Measurements from ENCODE around the gene SUGCT. TPM values are rescaled to one million over a fixed set of nuclear protein-coding genes. Genes with fewer than 3 reads are reported as not detected.

Gene SUGCT
- total RNA-seq, 1 experiment from 2014 or later = 9.9 TPM

DNA sequence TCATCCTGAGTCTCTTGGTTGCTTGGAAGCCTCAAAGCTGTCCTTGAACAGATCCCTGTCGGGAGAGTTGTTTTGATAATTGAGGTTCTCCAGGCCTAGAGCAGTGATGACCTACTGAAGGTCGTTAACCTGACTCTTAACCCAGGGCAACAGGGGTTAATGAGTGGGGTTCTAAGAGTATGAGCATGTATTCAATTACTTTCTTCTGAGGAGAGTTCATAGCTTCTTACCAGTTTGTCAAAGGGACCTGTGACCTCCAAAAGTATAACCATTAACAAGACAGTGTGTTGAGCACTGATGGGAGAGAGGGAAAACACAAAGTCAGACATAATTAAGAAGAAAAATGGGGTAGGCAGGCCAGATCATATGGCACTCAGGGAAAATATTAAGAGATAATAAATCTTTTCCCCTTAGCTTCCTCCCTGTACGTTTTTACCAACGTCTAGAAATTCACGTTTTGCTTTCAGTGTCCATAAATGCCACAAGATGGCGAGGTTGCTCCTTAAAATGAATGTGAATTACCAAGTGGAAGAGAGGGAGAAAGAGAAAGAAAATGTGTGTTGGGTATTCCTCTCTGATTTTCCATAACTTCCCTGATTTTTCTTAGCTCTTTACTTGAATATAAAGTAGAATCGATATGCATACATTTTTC lies 97.6 kb downstream of the SUGCT start:
- Mint-ChIP-seq H3K4me3 (ENCODE audit: unreplicated experiment) (no peak overlapping the region), H3K27me3 (ENCODE audit: insufficient read depth, unreplicated experiment) (no peaks in the 10 kb centered on the region), H3K4me1 (ENCODE audit: low read depth, unreplicated experiment) (no peaks in the 10 kb centered on the region), H3K36me3 (ENCODE audit: insufficient read depth, unreplicated experiment) (no peaks in the 10 kb centered on the region), H3K27ac (ENCODE audit: unreplicated experiment) (no peak overlapping the region), H3K9me3 (ENCODE audit: unreplicated experiment) (no peaks in the 10 kb centered on the region)
- ChIA-PET CTCF (interaction anchor here (0.6 to 1.8 kb wide), 5 partner anchors 21 to 1473 kb away, joined by 3 to 8 read pairs (median 6); no protein-coding TSS in a partner anchor), POLR2A (no interaction called here)
- peak in 1 of 2 experiments; percentile 42 for DNase-seq
- no peaks in the 10 kb centered on the region for H3K27me3 ChIP-seq (replicated peaks; ENCODE audit: control insufficient read depth, insufficient read depth, low read length)
- no TSS peak for BruUV-seq (replicated peaks)
- H3K36me3 ChIP-seq (ENCODE audit: control insufficient read depth, insufficient read depth, low read length) = no peaks in the 10 kb centered on the region
- TF ChIP-seq CTCF (IDR thresholded peaks at IDR 0.05; ENCODE audit: insufficient read depth in 1 of 2, low read depth in 1 of 2, low read length in 1 of 2, severe bottlenecking in 1 of 2, unreplicated experiment in 1 of 2) = peak; percentile 52 to 60
- H3K9me3 ChIP-seq = no peaks in the 10 kb centered on the region
- intact Hi-C loops (cut with micrococcal nuclease; ENCODE audit: unreplicated experiment) = loop anchor here (2.0 to 10.0 kb wide), 4 partner anchors 96 to 1500 kb away; no protein-coding TSS in a partner anchor
- no peak overlapping the region for H3K4me3 ChIP-seq (ENCODE audit: low read depth, low read length)
- peaks cover 7% of the 10 kb centered on the region; the same call in 1 of the 2 replicates for H3K4me1 ChIP-seq

DNA sequence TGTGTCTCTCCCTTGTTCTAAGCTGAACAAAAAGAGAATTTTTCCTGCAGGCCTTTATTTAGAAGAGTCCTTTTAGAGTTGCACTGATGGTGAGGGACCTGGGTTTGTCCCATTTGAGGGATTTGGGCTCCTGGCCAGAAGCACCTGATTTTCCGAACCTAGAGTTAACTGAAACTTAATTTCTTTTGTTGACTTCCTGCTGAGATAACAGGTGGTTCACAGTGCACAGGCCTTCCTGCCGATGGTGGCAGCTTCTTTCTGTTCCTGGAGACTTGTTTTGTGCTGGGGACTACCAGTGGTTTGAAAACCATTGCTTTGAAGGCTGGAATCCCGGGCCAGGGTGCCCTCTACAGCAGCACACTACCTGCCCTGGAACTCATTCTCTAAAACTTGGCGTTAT lies 99.2 kb downstream of the SUGCT start:
- intact Hi-C loops (cut with micrococcal nuclease; ENCODE audit: unreplicated experiment) = loop anchor here (10.0 kb wide), 1 partner anchor 371 kb away; no protein-coding TSS in a partner anchor
- no TSS peak for BruUV-seq (replicated peaks)

DNA sequence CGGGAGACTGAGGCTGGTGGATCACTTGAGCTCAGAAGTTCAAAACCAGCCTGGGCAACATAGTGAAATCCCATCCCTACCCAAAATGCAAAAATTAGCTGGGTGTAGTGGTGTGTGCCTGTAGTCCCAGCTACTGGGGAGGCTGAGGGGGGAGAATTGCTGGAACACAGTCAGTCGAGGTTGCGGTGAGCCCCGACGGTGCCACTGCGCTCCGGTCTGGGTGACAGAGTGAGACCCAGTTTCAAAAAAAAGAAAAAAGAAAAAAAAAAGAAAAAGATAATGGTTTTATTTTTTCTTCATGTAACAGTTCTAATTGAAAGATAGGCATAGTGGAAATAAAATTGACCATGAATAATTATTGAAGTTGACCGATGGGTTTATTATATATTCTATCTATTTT lies 99.9 kb downstream of the SUGCT start:
- intact Hi-C loops (cut with micrococcal nuclease; ENCODE audit: unreplicated experiment) = loop anchor here (10.0 kb wide), 1 partner anchor 370 kb away; no protein-coding TSS in a partner anchor
- POLR2A ChIA-PET = no interaction called here

More for the DNA sequence above, 99.2 kb downstream of the SUGCT start:
- H3K27me3 ChIP-seq (replicated peaks; ENCODE audit: control insufficient read depth, insufficient read depth, low read length) = no peaks in the 10 kb centered on the region
- H3K9me3 Mint-ChIP-seq (ENCODE audit: unreplicated experiment) = no peaks in the 10 kb centered on the region
- H3K4me3 ChIP-seq (ENCODE audit: low read depth, low read length) = no peak overlapping the region
- H3K4me1 Mint-ChIP-seq (ENCODE audit: low read depth, unreplicated experiment) = no peaks in the 10 kb centered on the region
- TF ChIP-seq CTCF (IDR thresholded peaks at IDR 0.05; ENCODE audit: insufficient read depth in 1 of 2, low read depth in 1 of 2, low read length in 1 of 2, severe bottlenecking in 1 of 2, unreplicated experiment in 1 of 2) = no peak
- no peak overlapping the region for H3K4me3 Mint-ChIP-seq (ENCODE audit: unreplicated experiment)
- no peak overlapping the region for H3K27ac Mint-ChIP-seq (ENCODE audit: unreplicated experiment)
- H3K27me3 Mint-ChIP-seq (ENCODE audit: insufficient read depth, unreplicated experiment) = no peaks in the 10 kb centered on the region
- DNase-seq = no peak
- ChIA-PET POLR2A (no interaction called here), CTCF (interaction anchor here (0.6 kb wide), 1 partner anchor 75 kb away, joined by 4 read pairs; no protein-coding TSS in a partner anchor)
- H3K36me3 ChIP-seq (ENCODE audit: control insufficient read depth, insufficient read depth, low read length) = no peaks in the 10 kb centered on the region
- H3K4me1 ChIP-seq = peaks cover 7% of the 10 kb centered on the region; the same call in 1 of the 2 replicates
- H3K9me3 ChIP-seq = no peaks in the 10 kb centered on the region
- no peaks in the 10 kb centered on the region for H3K36me3 Mint-ChIP-seq (ENCODE audit: insufficient read depth, unreplicated experiment)

More for the DNA sequence above, 99.9 kb downstream of the SUGCT start:
- no peaks in the 10 kb centered on the region for H3K27me3 ChIP-seq (replicated peaks; ENCODE audit: control insufficient read depth, insufficient read depth, low read length)
- peaks cover 7% of the 10 kb centered on the region; the same call in 1 of the 2 replicates for H3K4me1 ChIP-seq
- H3K27ac Mint-ChIP-seq (ENCODE audit: unreplicated experiment) = no peak overlapping the region
- no TSS peak for BruUV-seq (replicated peaks)
- H3K4me3 ChIP-seq (ENCODE audit: low read depth, low read length) = no peak overlapping the region
- CTCF ChIA-PET = no interaction called here
- H3K36me3 Mint-ChIP-seq (ENCODE audit: insufficient read depth, unreplicated experiment) = no peaks in the 10 kb centered on the region
- no peaks in the 10 kb centered on the region for H3K36me3 ChIP-seq (ENCODE audit: control insufficient read depth, insufficient read depth, low read length)
- H3K4me3 Mint-ChIP-seq (ENCODE audit: unreplicated experiment) = no peak overlapping the region
- no peaks in the 10 kb centered on the region for H3K27me3 Mint-ChIP-seq (ENCODE audit: insufficient read depth, unreplicated experiment)
- H3K9me3 ChIP-seq = no peaks in the 10 kb centered on the region
- no peak for DNase-seq
- H3K4me1 Mint-ChIP-seq (ENCODE audit: low read depth, unreplicated experiment) = peaks cover 3% of the 10 kb centered on the region
- no peak for TF ChIP-seq CTCF (IDR thresholded peaks at IDR 0.05; ENCODE audit: insufficient read depth in 1 of 2, low read depth in 1 of 2, low read length in 1 of 2, severe bottlenecking in 1 of 2, unreplicated experiment in 1 of 2)
- no peaks in the 10 kb centered on the region for H3K9me3 Mint-ChIP-seq (ENCODE audit: unreplicated experiment)
